ENCODE data around the gene SEMA3C.

DNA sequence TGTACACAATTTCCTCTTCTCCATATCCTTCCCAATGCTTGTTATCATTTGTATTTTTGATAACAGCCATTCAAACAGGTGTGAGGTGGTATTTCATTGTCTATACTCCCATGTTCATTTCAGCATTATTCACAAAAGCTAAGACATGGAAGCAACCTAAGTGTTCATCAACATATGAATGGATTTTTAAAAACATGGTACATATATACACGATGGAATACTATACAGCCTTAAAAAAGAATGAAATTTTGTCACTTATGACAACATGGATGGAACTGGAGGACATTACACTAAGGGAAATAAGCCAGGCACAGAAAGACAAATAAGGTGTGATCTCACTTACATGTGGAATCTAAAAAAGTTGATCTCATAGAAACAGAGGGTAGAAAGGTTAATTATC lies 109.3 kb downstream of the SEMA3C start:
- TF ChIP-seq POLR2A (IDR thresholded peaks at IDR 0.05) (no peak), POLR2AphosphoS5 (IDR thresholded peaks at IDR 0.05; ENCODE audit: insufficient read depth in 1 of 2, low read depth in 1 of 2) (no peak)
